GM21367 (cell line): ENCODE data around the gene TRIM66.
A peak's percentile ranks its signal among the peaks of the same experiment; 100 is the strongest.

ENCODE experiments used
- ATAC-seq: cut with Tn5 transposase; IDR thresholded peaks from one replicate; pipeline ENCODE4 v1.9.1; 2021; ENCODE audit not compliant: unreplicated experiment

Gene TRIM66

GRCh38 chr11:8614497-8614896 is 68.0 kb downstream of the TRIM66 start:
- ATAC-seq = no peak

GRCh38 chr11:8613036-8613435 is 69.4 kb downstream of the TRIM66 start:
- no peak for ATAC-seq

- ATAC-seq = no peak
Observed at GRCh38 chr11:8612522-8612921, 69.9 kb downstream of the TRIM66 start.

- no peak for ATAC-seq
Observed at GRCh38 chr11:8610532-8611116, 71.8 kb downstream of the TRIM66 start.

GRCh38 chr11:8608652-8609051 is 73.8 kb downstream of the TRIM66 start:
- ATAC-seq = no peak

- no peak for ATAC-seq
Observed at GRCh38 chr11:8605971-8606563, 76.4 kb downstream of the TRIM66 start.

- ATAC-seq = peak; percentile 78
Observed at GRCh38 chr11:8604078-8604723, 78.3 kb downstream of the TRIM66 start.

GRCh38 chr11:8603696-8604077 is 78.8 kb downstream of the TRIM66 start:
- no peak for ATAC-seq

- no peak for ATAC-seq
Observed at GRCh38 chr11:8601376-8602133, 80.9 kb downstream of the TRIM66 start.

GRCh38 chr11:8598506-8598905 is 84.0 kb downstream of the TRIM66 start:
- ATAC-seq = no peak

GRCh38 chr11:8597182-8597581 is 85.3 kb downstream of the TRIM66 start:
- no peak for ATAC-seq

- no peak for ATAC-seq
Observed at GRCh38 chr11:8596504-8597046, 85.9 kb downstream of the TRIM66 start.

- ATAC-seq = peak; percentile 88
Observed at GRCh38 chr11:8593935-8594909, 88.2 kb downstream of the TRIM66 start, which contains the start of gene STK33. Gene STK33 (minus strand): TSS chr11:8594228. CDS start chr11:8474905, 119,323 bp downstream.

- no peak for ATAC-seq
Observed at GRCh38 chr11:8593455-8593854, 89.0 kb downstream of the TRIM66 start.

- ATAC-seq = no peak
Observed at GRCh38 chr11:8587915-8588314, 94.5 kb downstream of the TRIM66 start.

- ATAC-seq = no peak
Observed at GRCh38 chr11:8586805-8587204, 95.7 kb downstream of the TRIM66 start.

GRCh38 chr11:8586184-8586583 is 96.3 kb downstream of the TRIM66 start:
- no peak for ATAC-seq

GRCh38 chr11:8584511-8584910 is 98.0 kb downstream of the TRIM66 start:
- no peak for ATAC-seq

GRCh38 chr11:8584082-8584481 is 98.4 kb downstream of the TRIM66 start:
- ATAC-seq = no peak

- no peak for ATAC-seq
Observed at GRCh38 chr11:8581300-8581699, 101.2 kb downstream of the TRIM66 start.
